GM23338 (cell line): ENCODE data around the gene DNAJB2.

Experiments used
- CREB1 ChIP-seq: fragments of 250-450 bp; sonication (Bioruptor Pico); IDR thresholded peaks from 2 replicates; pipeline ENCODE4 v1.5.0; 2020; ENCODE audit warnings: low read depth, mild to moderate bottlenecking, moderate library complexity
- CTCF ChIP-seq, 2 experiments: fragments of 200-600 bp in 1 of 2; sonication (generic) in 1 of 2; conservative IDR thresholded peaks; 2 replicates each; pipeline versions ENCODE4 v1.5.1 to v1.6.1; 2016 to 2017; ENCODE audit warnings: antibody characterized with exemption in 2 of 2, low read depth in 2 of 2, mild to moderate bottlenecking in 2 of 2, moderate library complexity in 1 of 2
- ETS1 ChIP-seq: IDR thresholded peaks from 2 replicates; pipeline ENCODE4 v1.6.1; 2016; ENCODE audit warnings: antibody characterized with exemption
- EZH2 ChIP-seq: fragments of 200-600 bp; sonication (generic); IDR thresholded peaks from one replicate; pipeline ENCODE4 v1.8.0; 2017; ENCODE audit warnings: antibody characterized with exemption, mild to moderate bottlenecking, low read depth; ENCODE audit not compliant: unreplicated experiment
- EZH2phosphoT487 ChIP-seq: fragments of 200-600 bp; sonication (generic); IDR thresholded peaks from one replicate; pipeline ENCODE4 v1.8.1; 2018; ENCODE audit warnings: antibody characterized with exemption; ENCODE audit not compliant: unreplicated experiment
- NANOG ChIP-seq: IDR thresholded peaks from 2 replicates; pipeline ENCODE4 v1.6.1; 2016; ENCODE audit warnings: antibody characterized with exemption, borderline replicate concordance
- POLR2AphosphoS5 ChIP-seq: IDR thresholded peaks from 2 replicates; pipeline ENCODE4 v1.6.1; 2016; ENCODE audit warnings: antibody characterized with exemption, low read depth
- REST ChIP-seq: IDR thresholded peaks from one replicate; pipeline ENCODE4 v1.6.1; 2018; ENCODE audit warnings: antibody characterized with exemption; ENCODE audit not compliant: unreplicated experiment
- STAT1 ChIP-seq: IDR thresholded peaks from one replicate; pipeline ENCODE4 v1.6.1; 2016; ENCODE audit warnings: antibody characterized with exemption; ENCODE audit not compliant: unreplicated experiment
- ZNF114 ChIP-seq: fragments of 250-450 bp; sonication (Bioruptor Pico); IDR thresholded peaks from 2 replicates; pipeline ENCODE4 v1.5.0; 2020; ENCODE audit warnings: mild to moderate bottlenecking, moderate library complexity

- no peak for TF ChIP-seq REST
- no peak for TF ChIP-seq EZH2phosphoT487
- TF ChIP-seq EZH2 = no peak
- no peak for TF ChIP-seq ZNF114
- TF ChIP-seq CTCF (conservative IDR thresholded peaks at IDR 0.05; ENCODE audit: low read depth in 2 of 2) = 0 out of 4 replicates have a peak, but pooled peaks of 1 of the 2 experiments have one; percentile 23
- no peak for TF ChIP-seq CREB1
- TF ChIP-seq NANOG = no peak
- TF ChIP-seq POLR2AphosphoS5 = no peak
- no peak for TF ChIP-seq STAT1
- no peak for TF ChIP-seq ETS1
Observed at GRCh38 chr2:219286436-219287115, 7.4 kb downstream of the DNAJB2 start.
